H9 (cell line): ENCODE data around the gene CCDC57. TPM values are rescaled to one million over a fixed set of nuclear protein-coding genes. Genes with fewer than 3 reads are reported as not detected.

Experiments used
- DNase-seq: peaks from one replicate; pipeline ENCODE4 v3.0.0-alpha.2; 2017
- H2AFZ ChIP-seq: one replicate; pipeline ENCODE4 v1.6.1; 2013; ENCODE audit warnings: mild to moderate bottlenecking, low read length, control low read depth, moderate library complexity
- H2AK5ac ChIP-seq: 2 replicates; pipeline ENCODE4 v1.6.1; 2013; ENCODE audit warnings: low read length, control low read depth, mixed read lengths; ENCODE audit not compliant: insufficient read length
- H2BK120ac ChIP-seq: one replicate; pipeline ENCODE4 v1.6.1; 2013; ENCODE audit warnings: low read depth, mild to moderate bottlenecking, low read length, control low read depth, inconsistent platforms; ENCODE audit not compliant: poor library complexity, severe bottlenecking
- H2BK12ac ChIP-seq: 2 replicates; pipeline ENCODE4 v1.6.1; 2013; ENCODE audit warnings: low read length, control low read depth, mixed read lengths, low read depth; ENCODE audit not compliant: insufficient read length
- H2BK15ac ChIP-seq: 2 replicates; pipeline ENCODE4 v1.6.1; 2013; ENCODE audit warnings: low read depth, low read length, control low read depth
- H2BK20ac ChIP-seq: one replicate; pipeline ENCODE4 v1.6.1; 2013; ENCODE audit warnings: low read depth, mild to moderate bottlenecking, low read length, control low read depth, inconsistent platforms; ENCODE audit not compliant: poor library complexity, severe bottlenecking
- H2BK5ac ChIP-seq: 2 replicates; pipeline ENCODE4 v1.6.1; 2013; ENCODE audit warnings: low read length, control low read depth, mixed read lengths; ENCODE audit not compliant: insufficient read length
- H3K14ac ChIP-seq: 2 replicates; pipeline ENCODE4 v1.6.1; 2013; ENCODE audit warnings: low read length, control low read depth; ENCODE audit not compliant: insufficient read depth
- H3K18ac ChIP-seq: 2 replicates; pipeline ENCODE4 v1.6.1; 2013; ENCODE audit warnings: low read depth, mild to moderate bottlenecking, mixed read lengths, low read length, control low read depth; ENCODE audit not compliant: insufficient read length
- H3K23ac ChIP-seq: 2 replicates; pipeline ENCODE4 v1.6.1; 2013; ENCODE audit warnings: low read length, control low read depth, mixed read lengths, low read depth; ENCODE audit not compliant: insufficient read length
- H3K23me2 ChIP-seq: 2 replicates; pipeline ENCODE4 v1.6.1; 2013; ENCODE audit warnings: low read depth, mild to moderate bottlenecking, mixed read lengths, low read length, control low read depth; ENCODE audit not compliant: insufficient read length, poor library complexity, severe bottlenecking
- H3K27ac ChIP-seq: 2 replicates; pipeline ENCODE4 v1.5.1; 2013; ENCODE audit warnings: low read length, control low read depth, mixed read lengths, low read depth; ENCODE audit not compliant: insufficient read length
- H3K27me3 ChIP-seq: 2 replicates; pipeline ENCODE4 v1.6.1; 2013; ENCODE audit warnings: low read length, control low read depth, inconsistent platforms; ENCODE audit not compliant: insufficient read depth
- H3K4ac ChIP-seq: 2 replicates; pipeline ENCODE4 v1.6.1; 2013; ENCODE audit warnings: low read depth, mild to moderate bottlenecking, control low read depth, inconsistent platforms, low read length, moderate library complexity
- H3K4me1 ChIP-seq: 2 replicates; pipeline ENCODE4 v1.6.1; 2013; ENCODE audit warnings: low read length, control low read depth, inconsistent platforms; ENCODE audit not compliant: insufficient read depth
- H3K4me2 ChIP-seq: 2 replicates; pipeline ENCODE4 v1.6.1; 2013; ENCODE audit warnings: low read length, control low read depth, mixed read lengths; ENCODE audit not compliant: insufficient read length, insufficient read depth
- H3K56ac ChIP-seq: 2 replicates; pipeline ENCODE4 v1.6.1; 2013; ENCODE audit warnings: low read depth, mild to moderate bottlenecking, mixed read lengths, low read length, control low read depth; ENCODE audit not compliant: insufficient read length
- H3K79me1 ChIP-seq: 2 replicates; pipeline ENCODE4 v1.6.1; 2013; ENCODE audit warnings: low read depth, mild to moderate bottlenecking, moderate library complexity, low read length, control low read depth, inconsistent platforms; ENCODE audit not compliant: insufficient read depth, poor library complexity, severe bottlenecking
- H3K79me2 ChIP-seq: 2 replicates; pipeline ENCODE4 v1.6.1; 2013; ENCODE audit warnings: low read length, control low read depth, inconsistent platforms; ENCODE audit not compliant: insufficient read depth
- H3K9ac ChIP-seq: 2 replicates; pipeline ENCODE4 v1.6.1; 2013; ENCODE audit warnings: low read length, control low read depth, mixed read lengths; ENCODE audit not compliant: insufficient read length; ENCODE audit errors: extremely low read depth
- H3K9me3 ChIP-seq: one replicate; pipeline ENCODE4 v1.6.1; 2013; ENCODE audit warnings: low read depth, low read length, inconsistent platforms; ENCODE audit not compliant: control insufficient read depth
- H3T11ph ChIP-seq: one replicate; pipeline ENCODE4 v1.6.1; 2013; ENCODE audit warnings: mild to moderate bottlenecking, low read length, control low read depth, inconsistent platforms
- H4K20me1 ChIP-seq: one replicate; pipeline ENCODE4 v1.6.1; 2013; ENCODE audit not compliant: control insufficient read depth, insufficient read length, insufficient read depth
- H4K5ac ChIP-seq: 2 replicates; pipeline ENCODE4 v1.6.1; 2013; ENCODE audit warnings: low read depth, mild to moderate bottlenecking, mixed read lengths, low read length, control low read depth; ENCODE audit not compliant: insufficient read length
- H4K8ac ChIP-seq: replicated peaks from 2 replicates; pipeline ENCODE4 v1.6.1; 2013; ENCODE audit warnings: low read length, control low read depth, mixed read lengths, low read depth; ENCODE audit not compliant: insufficient read length
- H4K91ac ChIP-seq: 2 replicates; pipeline ENCODE4 v1.6.1; 2013; ENCODE audit warnings: low read depth, mild to moderate bottlenecking, moderate library complexity, mixed read lengths, low read length, control low read depth; ENCODE audit not compliant: insufficient read length
- H3K27ac Mint-ChIP-seq, 3 experiments: 2 replicates in 2 of 3; 3 replicates in 1 of 3; pipeline ENCODE4 v1.8.0; 2020 to 2021; ENCODE audit warnings: mixed read lengths in 3 of 3, mild to moderate bottlenecking in 1 of 3, moderate library complexity in 1 of 3
- H3K27me3 Mint-ChIP-seq: 2 replicates; pipeline ENCODE4 v1.8.0; 2021; ENCODE audit warnings: low read depth, mild to moderate bottlenecking, moderate library complexity, mixed read lengths
- H3K36me3 Mint-ChIP-seq, 3 experiments: 2 replicates in 2 of 3; 3 replicates in 1 of 3; pipeline ENCODE4 v1.8.0; 2020 to 2021; ENCODE audit warnings: low read depth in 3 of 3, mixed read lengths in 3 of 3; ENCODE audit not compliant: insufficient read depth in 1 of 3
- H3K4me1 Mint-ChIP-seq, 2 experiments: 2 replicates each; pipeline ENCODE4 v1.8.0; 2020; ENCODE audit warnings: mixed read lengths in 2 of 2
- H3K4me3 Mint-ChIP-seq, 2 experiments: 2 replicates in 1 of 2; 3 replicates in 1 of 2; pipeline ENCODE4 v1.8.0; 2020 to 2021; ENCODE audit warnings: mild to moderate bottlenecking in 2 of 2, mixed read lengths in 2 of 2, moderate library complexity in 1 of 2
- H3K9me3 Mint-ChIP-seq, 2 experiments: 2 replicates in 1 of 2; 3 replicates in 1 of 2; pipeline ENCODE4 v1.8.0; 2020; ENCODE audit warnings: mild to moderate bottlenecking in 2 of 2, mixed read lengths in 2 of 2, moderate library complexity in 1 of 2
- CTCF ChIP-seq: fragments of 200-600 bp; sonication (generic); conservative IDR thresholded peaks from 3 replicates; pipeline ENCODE4 v1.8.0; 2021; ENCODE audit warnings: antibody characterized with exemption, mild to moderate bottlenecking
- WGBS: extraction: QIAGEN DNeasy Blood & Tissue Kit; methylation state at CpG from one replicate; pipeline ENCODE4 v1.1.7; 2013; ENCODE audit warnings: missing lambda C conversion rate, low lambda C conversion rate, mixed read lengths; ENCODE audit not compliant: insufficient read length; ENCODE audit errors: extremely low coverage; 5-methylcytosine and 5-hydroxymethylcytosine counted together
- total RNA-seq: library from RNA; stranded (reverse); gene quantifications from 2 replicates; pipeline ENCODE4 v1.2.1, GENCODE V29; 2021

The CCDC57 gene
- total RNA-seq, 1 experiment from 2014 or later = 11.0 TPM

DNA sequence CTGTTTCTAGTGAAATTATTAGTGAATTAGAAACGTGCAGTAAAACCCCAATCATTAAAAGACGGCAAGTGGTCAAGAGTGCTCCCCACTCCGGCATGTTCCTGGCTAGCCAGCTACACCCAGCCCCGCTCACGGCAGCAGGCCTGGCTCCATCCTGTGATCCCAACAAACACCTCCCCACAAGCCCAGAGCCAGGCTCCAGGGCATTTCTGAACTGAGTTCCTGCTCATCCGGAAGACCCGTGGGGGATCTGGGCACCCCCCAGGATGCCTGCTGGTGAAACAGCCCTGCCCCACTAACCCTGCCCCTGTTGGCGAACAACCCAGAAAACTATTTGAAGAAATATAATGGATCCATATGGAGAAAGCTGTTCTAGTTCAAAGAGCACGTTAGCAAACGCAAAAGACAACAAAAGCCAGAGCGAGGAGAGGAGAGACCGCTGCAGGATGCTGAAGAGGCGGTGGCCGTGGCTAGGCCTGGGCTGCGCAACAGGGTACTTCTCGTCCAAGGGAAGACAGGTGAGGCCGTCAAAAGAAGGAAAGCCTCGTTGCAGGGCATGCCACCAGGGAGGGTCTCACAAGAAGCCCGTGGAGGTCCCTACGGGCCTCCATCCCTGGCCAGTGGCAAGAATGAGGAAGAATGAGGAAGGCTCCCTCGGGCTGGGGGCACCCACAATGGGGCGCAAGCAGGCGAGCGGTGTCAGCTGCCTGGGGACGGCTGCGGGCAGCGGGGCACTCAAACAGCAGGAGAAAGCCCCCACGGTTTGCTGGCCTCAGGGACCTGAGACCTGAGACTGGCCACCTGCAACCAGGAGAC is 35.4 kb upstream of the CCDC57 start:
- no peak overlapping the region for H3K56ac ChIP-seq
- H3K79me2 ChIP-seq = peaks cover 2% of the 10 kb centered on the region; the same call in 1 of the 2 replicates
- H3K9me3 Mint-ChIP-seq = no peaks in the 10 kb centered on the region
- no peak overlapping the region for H3K14ac ChIP-seq
- no peak overlapping the region for H2BK12ac ChIP-seq
- no peak for DNase-seq
- H2AK5ac ChIP-seq = no peak overlapping the region
- no peak overlapping the region for H3K18ac ChIP-seq
- H3K4me2 ChIP-seq = no peak overlapping the region
- no peak overlapping the region for H2BK15ac ChIP-seq
- no peak overlapping the region for H4K5ac ChIP-seq
- H3K9me3 ChIP-seq = no peaks in the 10 kb centered on the region
- no peak overlapping the region for H2BK20ac ChIP-seq
- no peak overlapping the region for H3K9ac ChIP-seq
- no peak overlapping the region for H2BK5ac ChIP-seq
- peaks cover 2% of the 10 kb centered on the region; the same call in 1 of the 2 replicates for H3K27me3 ChIP-seq
- H3K4me1 ChIP-seq = no peaks in the 10 kb centered on the region
- H3K4me3 Mint-ChIP-seq = no peak overlapping the region
- no peak overlapping the region for H2BK120ac ChIP-seq
- no peaks in the 10 kb centered on the region for H4K20me1 ChIP-seq
- WGBS = no CpG with 5 or more reads among the region's 28 CpGs
- H3K23ac ChIP-seq = no peak overlapping the region
- H3K27ac ChIP-seq = no peak overlapping the region
- peaks cover 53 to 95% (median 92%) of the 10 kb centered on the region in 3 experiments; a peak in 6 of 7 replicates for H3K36me3 Mint-ChIP-seq
- H3K27me3 Mint-ChIP-seq = no peaks in the 10 kb centered on the region
- peak overlapping the region in 1 of 3 experiments; percentile 77; a peak in 2 of 7 replicates for H3K27ac Mint-ChIP-seq
- H3K23me2 ChIP-seq = no peaks in the 10 kb centered on the region
- H3K4me1 Mint-ChIP-seq = no peaks in the 10 kb centered on the region
- H3K4ac ChIP-seq = no peak overlapping the region
- no peak overlapping the region for H4K8ac ChIP-seq
- peaks cover 14% of the 10 kb centered on the region for H3K79me1 ChIP-seq
- H3T11ph ChIP-seq = no peak overlapping the region
- H4K91ac ChIP-seq = no peak overlapping the region
- H2AFZ ChIP-seq = no peak overlapping the region
- TF ChIP-seq CTCF = no peak
